Measurements from ENCODE around the gene ZC3H7A. TPM values are rescaled to one million over a fixed set of nuclear protein-coding genes. Genes with fewer than 3 reads are reported as not detected.
"Not testable (repeated sequence)": the region's sequence is repeated elsewhere in the genome, so short reads cannot be mapped to it uniquely, and the experiment has no call there.

The ZC3H7A gene
- total RNA-seq, 2 donors from 2014 or later = 114 to 136 TPM

DNA sequence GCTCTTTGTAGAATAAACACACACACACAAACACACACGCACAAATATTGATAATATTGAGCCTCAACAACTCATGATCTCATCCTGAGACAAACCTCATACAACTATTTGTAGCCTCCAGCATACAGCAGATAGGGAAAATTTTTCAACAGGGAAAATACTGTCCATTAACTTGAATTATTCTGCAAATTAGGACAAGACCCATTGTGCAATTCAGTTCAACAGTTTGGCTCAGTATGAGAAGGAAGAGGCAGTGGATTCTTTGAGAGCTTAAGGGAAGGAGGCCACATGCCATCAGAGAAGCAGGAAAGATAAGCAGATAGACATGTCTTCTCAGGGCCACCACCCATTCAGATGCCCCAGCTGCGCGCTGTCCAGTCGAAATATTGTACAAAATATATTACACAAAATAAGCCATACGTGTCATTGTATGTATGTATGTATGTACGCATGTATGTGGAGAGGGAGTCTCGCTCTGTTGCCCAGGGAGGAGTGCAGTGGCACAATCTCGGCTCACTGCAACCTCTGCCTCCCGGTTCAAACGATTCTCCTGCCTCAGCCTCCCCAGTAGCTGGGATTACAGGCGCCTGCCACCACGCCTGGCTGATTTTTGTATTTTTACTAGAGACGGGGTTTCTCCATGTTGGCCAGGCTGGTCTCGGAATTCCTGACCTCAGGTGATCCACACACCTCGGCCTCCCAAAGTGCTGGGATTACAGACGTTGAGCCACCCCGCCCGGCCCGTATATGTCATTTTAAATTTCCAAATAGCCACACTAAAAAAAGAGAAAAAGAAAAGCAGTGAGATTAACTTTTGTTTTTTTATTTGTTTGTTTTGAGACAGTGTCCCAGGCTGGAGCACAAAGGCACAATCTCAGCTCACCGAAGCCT lies 1.8 kb downstream of the ZC3H7A start:
- no peak for ATAC-seq
- Mint-ChIP-seq H3K27me3 (no peaks in the 10 kb centered on the region), H3K9me3 (no peaks in the 10 kb centered on the region), H3K4me3 (peak overlapping the region; percentile 84), H3K4me1 (ENCODE audit: low read depth in 2 of 2) (peaks cover 65 to 76% of the 10 kb centered on the region in 2 donors), H3K27ac (peak overlapping the region; percentile 91 to 100), H3K36me3 (peaks cover 31% of the 10 kb centered on the region)
- DNase-seq (ENCODE audit: low spot score) = no peak

DNA sequence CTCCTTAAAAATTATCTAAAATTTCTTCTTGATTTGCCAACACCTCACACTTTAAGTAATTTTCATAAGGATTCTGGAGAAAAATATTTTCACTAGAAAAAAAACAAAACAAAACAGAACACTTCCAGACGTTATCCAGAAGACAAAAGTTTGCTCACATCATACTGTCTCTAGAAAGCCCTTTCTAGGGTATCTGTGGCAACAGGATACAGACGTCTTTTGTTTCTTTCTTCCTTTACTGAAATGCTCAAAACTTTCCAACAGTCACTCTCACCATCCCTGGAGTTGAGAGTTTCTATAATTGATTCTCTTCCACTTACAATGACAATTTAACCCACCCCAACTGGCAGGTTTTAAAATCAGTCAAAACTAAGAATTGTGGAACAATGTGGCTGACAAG lies 2.6 kb downstream of the ZC3H7A start:
- Mint-ChIP-seq H3K4me1 (ENCODE audit: low read depth in 2 of 2) (peaks cover 60 to 71% of the 10 kb centered on the region in 2 donors), H3K4me3 (peak overlapping the region; percentile 84), H3K9me3 (no peaks in the 10 kb centered on the region), H3K27ac (peak overlapping the region; percentile 91 to 100), H3K36me3 (peaks cover 34% of the 10 kb centered on the region), H3K27me3 (no peaks in the 10 kb centered on the region)
- ATAC-seq = no peak
- DNase-seq (ENCODE audit: low spot score) = no peak

DNA sequence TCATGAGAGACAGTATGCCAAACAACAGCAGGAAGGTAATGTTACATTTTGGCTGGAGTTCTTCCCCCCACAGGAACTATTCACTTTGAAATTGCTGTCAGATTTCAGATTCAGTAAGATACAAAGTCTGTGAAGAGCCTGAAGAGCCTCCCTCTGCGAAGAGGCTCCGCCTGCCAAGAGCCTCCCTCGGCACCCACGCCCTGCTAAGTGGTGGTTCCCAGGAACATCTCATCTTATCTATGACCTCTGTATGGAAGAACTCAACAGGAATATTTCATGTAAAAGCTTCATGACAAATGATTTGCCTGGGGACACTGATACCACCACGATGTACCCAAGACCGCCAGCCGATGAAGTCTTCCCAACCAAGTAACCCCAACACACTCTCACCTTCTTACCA lies 3.2 kb downstream of the ZC3H7A start:
- Mint-ChIP-seq H3K27ac (peak overlapping the region; percentile 91 to 100), H3K4me3 (peak overlapping the region; percentile 84), H3K36me3 (peaks cover 34% of the 10 kb centered on the region), H3K27me3 (no peaks in the 10 kb centered on the region), H3K9me3 (no peaks in the 10 kb centered on the region), H3K4me1 (ENCODE audit: low read depth in 2 of 2) (peaks cover 56 to 67% of the 10 kb centered on the region in 2 donors)
- ATAC-seq (no peak), DNase-seq (ENCODE audit: low spot score) (no peak)

DNA sequence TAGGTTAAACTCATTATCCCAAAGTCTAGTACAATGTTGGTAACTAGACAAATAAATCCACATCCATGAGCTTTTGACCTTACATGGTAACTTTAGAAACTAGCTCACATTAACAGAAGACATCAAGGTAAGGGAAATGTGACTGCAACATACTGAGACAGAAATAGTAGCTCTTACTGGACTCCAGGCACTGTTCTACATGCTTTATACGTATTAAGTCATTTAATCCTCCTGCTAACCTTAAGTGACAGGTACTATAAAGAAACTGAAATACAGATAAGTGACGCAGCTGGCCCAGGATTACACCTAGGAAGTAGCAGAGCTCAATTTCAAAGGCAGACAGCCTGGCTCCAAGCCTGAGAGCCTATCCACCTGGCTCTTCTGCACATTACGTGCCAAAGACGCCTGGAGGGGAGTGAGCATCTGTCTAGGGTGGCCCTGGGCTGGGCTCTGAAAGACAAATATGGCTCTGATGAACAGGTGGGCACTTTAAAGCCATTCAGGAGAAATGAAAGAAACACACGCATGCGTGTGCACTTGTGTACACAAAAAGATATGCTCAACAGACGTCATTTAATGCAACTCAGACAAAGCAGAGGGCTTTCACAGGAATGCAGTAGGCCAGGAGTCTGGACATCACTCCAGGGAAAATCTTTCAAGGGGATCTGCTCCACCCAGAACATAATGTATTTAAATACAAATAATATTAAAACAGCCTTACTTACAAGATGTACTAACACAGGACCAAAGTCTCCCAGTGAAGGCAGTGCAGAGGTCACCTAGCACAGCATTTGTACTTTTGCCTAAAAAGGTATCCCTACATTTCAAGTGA lies 4.4 kb downstream of the ZC3H7A start:
- DNase-seq (ENCODE audit: low spot score) (no peak), ATAC-seq (no peak)
- H3K4me1 Mint-ChIP-seq (ENCODE audit: low read depth in 2 of 2) = peaks cover 55 to 64% of the 10 kb centered on the region in 2 donors
- H3K36me3 Mint-ChIP-seq = peaks cover 29% of the 10 kb centered on the region
- peak overlapping the region; percentile 84 for H3K4me3 Mint-ChIP-seq
- H3K9me3 Mint-ChIP-seq = no peaks in the 10 kb centered on the region
- H3K27me3 Mint-ChIP-seq = no peaks in the 10 kb centered on the region
- H3K27ac Mint-ChIP-seq = peak overlapping the region; percentile 91 to 100

DNA sequence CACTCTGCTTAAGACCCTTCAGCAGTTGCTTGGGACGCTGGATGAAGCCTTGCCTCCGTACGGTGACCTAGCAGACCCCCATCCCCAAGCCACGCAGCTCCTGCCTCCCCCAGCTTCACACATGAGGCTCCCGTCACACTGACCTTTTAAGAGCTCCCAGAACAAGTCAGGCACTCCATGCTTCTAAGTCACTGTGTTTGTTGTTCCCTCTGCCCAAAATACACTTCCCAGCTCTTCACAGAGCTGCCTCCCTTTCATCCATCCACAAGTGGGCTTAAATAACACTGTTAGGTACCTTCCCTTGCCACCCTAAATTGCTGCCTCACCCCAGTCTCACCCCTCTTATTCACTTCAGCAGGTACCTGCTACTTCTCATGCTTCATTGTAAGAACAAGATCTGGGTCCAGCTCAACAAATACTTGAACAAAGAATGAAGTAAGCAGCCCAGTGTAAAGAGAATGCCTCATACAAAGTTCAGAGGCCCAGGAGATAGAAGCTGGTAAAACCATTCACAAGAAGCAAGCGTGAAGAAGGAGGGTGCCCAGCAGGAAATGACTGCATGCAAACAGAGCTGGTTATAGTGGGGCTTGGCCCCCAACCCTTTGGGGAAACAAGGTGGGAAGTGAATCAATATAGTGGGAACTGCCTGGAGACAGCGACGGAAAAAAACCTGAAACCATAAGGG lies 5.8 kb downstream of the ZC3H7A start:
- DNase-seq (ENCODE audit: low spot score) (no peak), ATAC-seq (peak in 1 of 2 donors; percentile 53)
- peak overlapping the region; percentile 83 for H3K4me3 Mint-ChIP-seq
- H3K27ac Mint-ChIP-seq = peak overlapping the region; percentile 91 to 100
- peaks cover 34% of the 10 kb centered on the region for H3K36me3 Mint-ChIP-seq
- no peaks in the 10 kb centered on the region for H3K9me3 Mint-ChIP-seq
- no peaks in the 10 kb centered on the region for H3K27me3 Mint-ChIP-seq
- peaks cover 68 to 76% of the 10 kb centered on the region in 2 donors for H3K4me1 Mint-ChIP-seq (ENCODE audit: low read depth in 2 of 2)

DNA sequence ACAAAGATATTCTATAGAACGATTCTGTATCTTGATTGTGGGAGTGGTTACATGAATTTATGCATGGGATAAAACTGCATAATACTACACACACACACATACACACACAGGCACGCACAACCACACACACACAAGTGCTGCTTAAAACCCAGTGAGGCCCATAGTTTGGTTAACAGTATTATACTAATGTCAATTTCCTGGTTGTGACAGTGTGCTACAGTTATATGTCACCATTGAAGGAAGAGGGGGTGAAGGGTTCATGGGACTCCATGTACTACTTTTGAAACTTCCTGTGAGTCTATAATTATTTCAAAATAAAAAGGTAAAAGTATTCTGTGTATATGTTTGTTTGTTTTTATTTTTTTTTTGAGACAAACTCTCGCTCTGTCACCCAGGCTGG lies 8.1 kb downstream of the ZC3H7A start:
- peaks cover 16% of the 10 kb centered on the region for H3K36me3 Mint-ChIP-seq
- DNase-seq (ENCODE audit: low spot score) = no peak
- ATAC-seq = peak; percentile 60 to 80
- peak overlapping the region; percentile 100 for H3K27ac Mint-ChIP-seq
- no peaks in the 10 kb centered on the region for H3K27me3 Mint-ChIP-seq
- H3K9me3 Mint-ChIP-seq = no peaks in the 10 kb centered on the region
- H3K4me1 Mint-ChIP-seq (ENCODE audit: low read depth in 2 of 2) = peaks cover 58 to 67% of the 10 kb centered on the region in 2 donors
- H3K4me3 Mint-ChIP-seq = peak overlapping the region; percentile 83

DNA sequence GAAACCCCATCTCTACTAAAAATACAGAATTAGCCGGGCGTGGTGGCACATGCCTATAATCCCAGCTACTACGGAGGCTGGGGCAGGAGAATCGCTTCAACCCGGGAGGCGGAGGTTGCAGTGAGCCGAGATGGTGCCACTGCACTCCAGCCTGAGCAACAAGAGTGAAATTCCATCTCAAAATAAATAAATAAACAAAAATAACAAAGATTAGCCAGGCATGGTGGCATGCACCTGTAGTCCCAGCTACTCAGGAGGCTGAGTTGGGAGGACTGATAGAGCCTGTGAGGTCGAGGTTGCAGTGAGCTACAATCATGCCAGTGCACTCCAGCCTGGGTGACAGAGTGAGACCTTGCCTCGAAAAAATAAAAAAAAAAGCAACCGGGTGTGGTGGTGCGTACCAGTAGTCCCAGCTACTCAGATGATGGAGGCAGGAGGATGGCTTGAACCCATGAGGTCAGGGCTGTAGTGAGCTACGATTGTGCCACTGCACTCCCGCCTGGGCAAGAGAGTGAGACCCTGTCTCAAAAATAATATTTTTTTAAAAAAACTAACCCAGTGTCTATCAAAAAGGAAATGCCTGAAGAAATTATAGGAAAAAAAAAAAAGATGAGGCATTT lies 12.0 kb downstream of the ZC3H7A start:
- ATAC-seq; H3K27me3 Mint-ChIP-seq; H3K9me3 Mint-ChIP-seq; H3K4me3 Mint-ChIP-seq; DNase-seq (ENCODE audit: low spot score): not testable (repeated sequence)
- Mint-ChIP-seq H3K36me3 (peaks cover 19% of the 10 kb centered on the region), H3K27ac (peak overlapping the region; percentile 100), H3K4me1 (ENCODE audit: low read depth in 2 of 2) (peaks cover 62 to 69% of the 10 kb centered on the region in 2 donors)

DNA sequence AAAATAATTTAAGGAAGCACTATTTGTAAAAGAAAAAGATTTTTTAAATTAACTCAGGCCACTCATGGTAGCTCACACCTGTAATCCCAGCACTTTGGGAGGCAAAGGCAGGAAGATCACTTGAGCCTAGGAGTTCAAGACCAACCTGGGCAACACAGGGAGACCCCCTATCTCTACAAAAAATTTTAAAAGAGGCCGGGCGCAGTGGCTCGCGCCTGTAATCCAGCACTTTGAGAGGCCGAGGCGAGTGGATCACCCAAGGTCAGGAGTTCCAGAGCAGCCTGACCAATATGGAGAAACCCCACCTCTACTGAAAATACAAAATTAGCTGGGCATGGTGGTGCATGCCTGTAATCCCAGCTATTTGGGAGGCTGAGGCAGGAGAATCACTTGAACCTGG lies 12.7 kb downstream of the ZC3H7A start:
- H3K27ac Mint-ChIP-seq = peak overlapping the region; percentile 100
- H3K27me3 Mint-ChIP-seq; H3K4me3 Mint-ChIP-seq; ATAC-seq; H3K9me3 Mint-ChIP-seq; DNase-seq (ENCODE audit: low spot score): not testable (repeated sequence)
- H3K4me1 Mint-ChIP-seq (ENCODE audit: low read depth in 2 of 2) = peaks cover 61 to 67% of the 10 kb centered on the region in 2 donors
- H3K36me3 Mint-ChIP-seq = peaks cover 18% of the 10 kb centered on the region

DNA sequence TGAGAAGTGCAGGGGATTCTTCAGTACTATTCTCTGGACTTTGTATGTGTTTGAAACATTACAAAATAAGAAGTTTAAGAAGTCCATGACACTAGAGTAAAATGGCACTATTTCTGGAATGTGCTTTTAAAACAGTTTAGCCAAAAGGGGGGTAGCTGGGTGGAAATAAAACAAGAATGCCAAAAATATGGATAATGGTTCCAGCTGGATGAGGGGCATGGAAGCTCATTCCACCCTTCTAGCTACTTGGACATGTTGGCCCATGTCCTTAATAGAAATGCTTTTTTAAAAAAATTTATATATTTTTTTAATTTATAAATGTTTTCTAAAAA lies 13.1 kb downstream of the ZC3H7A start:
- no peak for ATAC-seq
- Mint-ChIP-seq H3K9me3 (no peaks in the 10 kb centered on the region), H3K4me3 (peak overlapping the region; percentile 97), H3K4me1 (ENCODE audit: low read depth in 2 of 2) (peaks cover 61 to 67% of the 10 kb centered on the region in 2 donors), H3K36me3 (peaks cover 18% of the 10 kb centered on the region), H3K27ac (peak overlapping the region; percentile 100), H3K27me3 (no peaks in the 10 kb centered on the region)
- DNase-seq (ENCODE audit: low spot score) = no peak

DNA sequence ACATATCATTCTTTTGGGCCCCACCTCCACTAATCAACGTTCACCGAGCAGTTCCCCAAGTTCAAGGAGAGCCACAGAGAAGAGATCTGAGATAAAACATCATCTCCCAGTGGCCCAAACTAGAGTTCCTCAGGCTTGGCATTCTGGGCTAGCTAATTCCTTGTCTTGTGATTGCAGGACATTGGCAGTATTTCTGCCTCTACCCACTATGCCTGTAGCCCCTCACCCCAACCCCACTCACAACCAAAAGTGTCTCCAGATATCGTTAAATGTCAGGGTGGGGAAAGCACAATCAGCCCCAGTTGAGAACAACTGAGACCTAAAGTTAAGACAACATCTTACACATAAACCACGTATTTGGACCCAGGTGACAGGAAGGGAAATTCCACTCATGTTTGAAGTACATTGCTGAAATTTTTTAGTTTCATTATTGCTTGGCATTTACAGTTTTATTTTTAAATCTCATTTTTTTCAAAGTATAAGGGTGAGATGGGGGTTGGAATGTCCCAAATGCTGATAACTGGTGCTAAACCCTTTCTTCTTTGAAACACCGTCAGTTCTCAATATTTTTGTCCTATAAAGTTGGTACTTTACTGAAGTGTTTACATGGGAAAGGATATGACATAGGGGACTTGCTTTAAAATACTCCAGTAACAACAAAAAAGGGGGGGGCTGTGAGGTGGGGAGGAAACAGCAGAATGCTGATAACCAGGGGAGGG lies 13.6 kb downstream of the ZC3H7A start:
- H3K27me3 Mint-ChIP-seq = no peaks in the 10 kb centered on the region
- H3K4me1 Mint-ChIP-seq (ENCODE audit: low read depth in 2 of 2) = peaks cover 55 to 62% of the 10 kb centered on the region in 2 donors
- H3K9me3 Mint-ChIP-seq = no peaks in the 10 kb centered on the region

DNA sequence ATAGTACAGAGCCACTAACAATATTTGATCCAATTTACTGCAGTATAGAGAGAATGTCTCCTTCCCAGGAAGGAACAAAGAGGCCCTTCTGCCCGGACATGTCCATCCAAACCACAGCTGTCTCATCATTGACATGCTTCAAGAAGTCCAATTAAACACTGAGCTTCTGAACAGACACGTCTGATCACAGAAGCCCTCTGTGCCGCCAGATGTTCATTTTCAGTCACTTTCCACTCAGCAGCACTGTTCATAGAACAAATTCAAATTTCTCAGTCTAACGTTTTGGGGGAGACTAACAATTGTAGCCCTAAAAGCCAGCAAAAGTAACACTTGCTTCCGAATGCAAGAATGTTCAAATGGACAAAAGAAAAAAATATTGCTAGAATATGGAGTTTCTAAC lies 15.3 kb downstream of the ZC3H7A start:
- H3K4me1 Mint-ChIP-seq (ENCODE audit: low read depth in 2 of 2) = peaks cover 41 to 48% of the 10 kb centered on the region in 2 donors
- DNase-seq (ENCODE audit: low spot score) (no peak), ATAC-seq (no peak)
- H3K36me3 Mint-ChIP-seq = peaks cover 12% of the 10 kb centered on the region
- H3K4me3 Mint-ChIP-seq = peak overlapping the region; percentile 97
- H3K9me3 Mint-ChIP-seq = no peaks in the 10 kb centered on the region
- H3K27me3 Mint-ChIP-seq = no peaks in the 10 kb centered on the region
- H3K27ac Mint-ChIP-seq = peak overlapping the region; percentile 100

More for the DNA sequence above, 13.6 kb downstream of the ZC3H7A start:
- peaks cover 18% of the 10 kb centered on the region for H3K36me3 Mint-ChIP-seq
- ATAC-seq = peak; percentile 85 to 92
- peak; percentile 84 for DNase-seq (ENCODE audit: low spot score)
- H3K4me3 Mint-ChIP-seq = peak overlapping the region; percentile 97
- H3K27ac Mint-ChIP-seq = peak overlapping the region; percentile 100

DNA sequence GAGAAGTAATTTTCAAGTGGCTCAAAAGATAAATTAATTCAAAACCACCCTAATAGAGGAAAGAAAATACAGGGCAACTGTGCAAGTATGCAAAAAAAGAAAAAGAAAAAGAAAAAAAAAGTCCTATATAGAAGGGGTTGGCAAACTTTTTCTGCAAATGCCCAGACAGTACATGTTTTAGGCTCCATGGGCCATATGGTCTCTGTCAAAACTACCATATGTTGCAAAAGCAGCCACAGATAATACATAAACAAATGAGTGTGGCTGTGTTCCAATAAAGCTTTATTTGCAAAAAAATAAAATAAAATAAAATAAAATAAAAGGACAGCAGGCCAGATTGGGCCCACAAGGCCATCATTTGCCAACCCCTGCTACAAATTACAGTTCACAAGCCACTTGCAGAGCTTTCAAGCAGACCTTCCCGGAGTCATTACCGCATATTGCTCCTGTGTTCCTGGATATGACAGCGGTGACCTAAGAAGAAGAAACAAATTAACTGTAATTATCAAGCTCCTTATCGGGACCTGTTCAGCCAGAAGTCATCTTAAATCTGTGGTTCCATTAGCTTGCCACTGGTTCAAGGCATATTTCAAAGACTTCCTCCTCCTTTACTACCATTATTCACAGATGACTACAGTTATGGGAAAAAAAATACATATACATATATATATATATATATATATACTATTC lies 15.9 kb downstream of the ZC3H7A start:
- peaks cover 12% of the 10 kb centered on the region for H3K36me3 Mint-ChIP-seq
- DNase-seq (ENCODE audit: low spot score) (no peak), ATAC-seq (no peak)
- H3K27ac Mint-ChIP-seq = peak overlapping the region; percentile 100
- peaks cover 35 to 41% of the 10 kb centered on the region in 2 donors for H3K4me1 Mint-ChIP-seq (ENCODE audit: low read depth in 2 of 2)
- no peaks in the 10 kb centered on the region for H3K27me3 Mint-ChIP-seq
- H3K9me3 Mint-ChIP-seq = no peaks in the 10 kb centered on the region
- H3K4me3 Mint-ChIP-seq = peak overlapping the region; percentile 97

Measured in natural killer cell treated with Interleukin-12 subunit alpha and Interleukin-12 subunit beta and Interleukin-15 and Interleukin-18, amount 100 ng/mL, for 72 hours (primary cell).